ENCODE data around the gene ZNF700. TPM values are rescaled to one million over a fixed set of nuclear protein-coding genes. Genes with fewer than 3 reads are reported as not detected.
A peak's percentile ranks its signal among the peaks of the same experiment; 100 is the strongest.
"Not testable (repeated sequence)": the region's sequence is repeated elsewhere in the genome, so short reads cannot be mapped to it uniquely, and the experiment has no call there.

ZNF700 gene
- 10 to 100 TPM in 2 of 4 donors, 1 to 10 TPM in 2; 6.4 to 13.9 (median 9.9) TPM for total RNA-seq

DNA sequence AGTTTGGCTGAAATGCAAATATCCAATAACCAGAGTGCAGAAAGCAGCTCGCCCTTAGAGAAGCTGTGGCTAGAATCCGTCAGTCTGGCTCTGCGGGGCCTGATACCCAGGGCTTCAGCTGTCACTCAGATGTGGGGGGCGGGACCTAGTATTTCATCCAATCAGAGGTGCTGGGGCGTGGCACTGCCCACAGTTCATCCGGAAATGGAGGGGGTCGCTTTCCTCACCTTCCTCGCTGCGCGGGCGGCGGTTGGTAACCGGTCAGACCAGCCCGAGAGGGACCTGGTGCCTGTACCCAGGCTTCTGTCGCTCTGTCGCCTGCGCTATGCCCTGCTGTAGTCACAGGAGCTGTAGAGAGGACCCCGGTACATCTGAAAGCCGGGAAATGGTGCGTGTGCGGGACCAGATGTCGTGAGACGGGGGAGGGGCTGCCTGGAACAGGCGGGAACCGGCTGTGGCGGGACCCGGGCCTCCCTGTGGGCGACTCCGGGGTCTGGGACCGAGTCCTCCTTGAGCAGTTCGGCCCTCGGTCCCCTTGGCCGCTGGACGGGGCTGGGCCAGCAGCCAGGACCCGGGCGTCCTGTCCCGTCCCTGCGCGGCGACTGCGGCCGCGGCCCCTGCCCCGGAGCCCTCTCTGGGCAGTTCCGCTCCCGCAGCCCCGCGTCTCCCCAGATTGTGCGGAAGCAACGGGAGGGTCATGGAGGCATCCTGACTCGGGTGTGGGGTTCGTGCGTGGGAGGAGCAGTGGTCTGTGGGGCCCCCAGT lies at the start of gene ZNF700:
Gene ZNF700, plus strand, starts transcription at position 222 of the 765 bp plus-strand sequence. Its CDS starts 104 bp downstream, at position 326.
- Histone ChIP-seq H3K4me1 (peaks cover 10 to 47% (median 15%) of the 10 kb centered on the region in 3 donors), H3K27ac (peak within 1 kb of the TSS; percentile 94 to 99 (median 96)), H3K9me3 (no peaks in the 10 kb centered on the region), H3K36me3 (peaks cover 0 to 11% (median 0%) of the 10 kb centered on the region in 3 donors), H3K4me3 (peak within 1 kb of the TSS; percentile 78 to 98 (median 94)), H3K27me3 (no peaks in the 10 kb centered on the region)
- peak; percentile 79 for DNase-seq
- 0 to 6% methylated on average over 3 to 10 of the region's 53 CpGs for WGBS, 2 donors
- peak in 3 of 4 donors; percentile 50 to 76 (median 75) for TF ChIP-seq POLR2A (IDR thresholded peaks at IDR 0.05)
- TF ChIP-seq, protein P1, sequence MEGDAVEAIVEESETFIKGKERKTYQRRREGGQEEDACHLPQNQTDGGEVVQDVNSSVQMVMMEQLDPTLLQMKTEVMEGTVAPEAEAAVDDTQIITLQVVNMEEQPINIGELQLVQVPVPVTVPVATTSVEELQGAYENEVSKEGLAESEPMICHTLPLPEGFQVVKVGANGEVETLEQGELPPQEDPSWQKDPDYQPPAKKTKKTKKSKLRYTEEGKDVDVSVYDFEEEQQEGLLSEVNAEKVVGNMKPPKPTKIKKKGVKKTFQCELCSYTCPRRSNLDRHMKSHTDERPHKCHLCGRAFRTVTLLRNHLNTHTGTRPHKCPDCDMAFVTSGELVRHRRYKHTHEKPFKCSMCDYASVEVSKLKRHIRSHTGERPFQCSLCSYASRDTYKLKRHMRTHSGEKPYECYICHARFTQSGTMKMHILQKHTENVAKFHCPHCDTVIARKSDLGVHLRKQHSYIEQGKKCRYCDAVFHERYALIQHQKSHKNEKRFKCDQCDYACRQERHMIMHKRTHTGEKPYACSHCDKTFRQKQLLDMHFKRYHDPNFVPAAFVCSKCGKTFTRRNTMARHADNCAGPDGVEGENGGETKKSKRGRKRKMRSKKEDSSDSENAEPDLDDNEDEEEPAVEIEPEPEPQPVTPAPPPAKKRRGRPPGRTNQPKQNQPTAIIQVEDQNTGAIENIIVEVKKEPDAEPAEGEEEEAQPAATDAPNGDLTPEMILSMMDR (IDR thresholded peaks at IDR 0.05): no peak
- intact Hi-C loops (cut with DNase I): loop anchor here (5.0 kb wide), 1 partner anchor 62 kb away; no protein-coding TSS in a partner anchor

DNA sequence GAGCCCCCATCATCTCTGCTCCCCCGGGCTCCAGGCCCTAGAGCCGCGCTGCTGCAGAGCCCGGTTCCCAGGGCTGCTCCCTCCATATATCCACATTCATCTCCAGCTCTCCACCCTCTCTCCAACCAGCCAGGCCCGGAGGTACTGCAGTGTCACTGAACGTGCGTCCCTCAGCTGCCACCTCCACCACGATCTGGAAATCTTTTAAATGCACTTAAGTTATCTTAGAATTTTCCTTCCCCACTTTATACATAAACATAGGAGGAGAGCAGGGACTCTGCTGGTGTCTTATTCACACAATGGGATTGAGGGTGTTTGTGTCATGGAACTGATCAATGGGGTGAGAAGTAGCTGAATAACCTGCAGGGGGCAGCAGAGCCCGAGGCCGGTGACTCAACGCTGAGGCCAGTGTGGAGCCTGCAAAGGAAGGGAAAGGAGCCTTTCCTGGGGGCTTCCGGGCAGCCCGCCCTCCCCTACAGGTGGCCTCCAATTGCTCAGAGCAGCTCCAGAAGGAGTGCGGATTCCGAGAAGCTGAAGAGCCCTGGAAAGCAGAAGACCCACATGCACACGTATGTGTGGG lies 45.1 kb upstream of the ZNF700 start:
- intact Hi-C loops (cut with DNase I): not testable (repeated sequence)

DNA sequence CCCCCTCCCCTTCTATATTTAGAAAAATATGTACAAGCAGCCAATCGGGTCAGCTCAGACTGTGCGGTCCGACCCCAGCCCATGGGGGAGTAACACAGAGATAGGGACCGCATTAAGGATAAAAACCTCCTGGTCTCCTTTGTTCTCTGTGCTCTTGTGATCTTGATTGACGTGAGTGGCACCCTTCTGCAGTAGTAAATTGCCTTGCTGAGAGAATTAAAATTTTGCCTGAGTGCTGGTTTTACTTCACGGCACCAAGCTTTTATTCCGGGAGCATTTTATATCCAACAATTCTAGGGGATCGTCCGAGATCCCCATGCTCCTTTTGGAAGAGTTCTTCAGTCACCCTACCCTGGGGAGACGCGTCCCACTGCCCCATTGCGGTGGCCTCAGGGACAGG lies 44.3 kb upstream of the ZNF700 start:
- no peak overlapping the region for H3K4me3 ChIP-seq
- H3K27me3 ChIP-seq: peaks cover 0 to 6% (median 0%) of the 10 kb centered on the region in 4 donors
- H3K27ac ChIP-seq: no peak overlapping the region
- TF ChIP-seq, protein P1 (IDR thresholded peaks at IDR 0.05): no peak
- TF ChIP-seq POLR2A (IDR thresholded peaks at IDR 0.05): no peak
- DNase-seq: no peak
- H3K4me1 ChIP-seq: peaks cover 0 to 5% (median 0%) of the 10 kb centered on the region in 3 donors
- H3K36me3 ChIP-seq: no peaks in the 10 kb centered on the region
- WGBS, 2 donors: 94 to 96% methylated on average over 8 to 12 of the region's 12 CpGs
- intact Hi-C loops (cut with DNase I): no loop called here
- peaks cover 0 to 14% (median 0%) of the 10 kb centered on the region in 3 donors for H3K9me3 ChIP-seq

More for the DNA sequence above, 45.1 kb upstream of the ZNF700 start:
- H3K9me3 ChIP-seq: peaks cover 0 to 14% (median 0%) of the 10 kb centered on the region in 3 donors
- not testable (repeated sequence) for DNase-seq, H3K36me3 ChIP-seq, H3K27me3 ChIP-seq, H3K4me3 ChIP-seq, H3K4me1 ChIP-seq, H3K27ac ChIP-seq
- 79 to 83% methylated on average over 9 to 13 of the region's 16 CpGs for WGBS, 2 donors

DNA sequence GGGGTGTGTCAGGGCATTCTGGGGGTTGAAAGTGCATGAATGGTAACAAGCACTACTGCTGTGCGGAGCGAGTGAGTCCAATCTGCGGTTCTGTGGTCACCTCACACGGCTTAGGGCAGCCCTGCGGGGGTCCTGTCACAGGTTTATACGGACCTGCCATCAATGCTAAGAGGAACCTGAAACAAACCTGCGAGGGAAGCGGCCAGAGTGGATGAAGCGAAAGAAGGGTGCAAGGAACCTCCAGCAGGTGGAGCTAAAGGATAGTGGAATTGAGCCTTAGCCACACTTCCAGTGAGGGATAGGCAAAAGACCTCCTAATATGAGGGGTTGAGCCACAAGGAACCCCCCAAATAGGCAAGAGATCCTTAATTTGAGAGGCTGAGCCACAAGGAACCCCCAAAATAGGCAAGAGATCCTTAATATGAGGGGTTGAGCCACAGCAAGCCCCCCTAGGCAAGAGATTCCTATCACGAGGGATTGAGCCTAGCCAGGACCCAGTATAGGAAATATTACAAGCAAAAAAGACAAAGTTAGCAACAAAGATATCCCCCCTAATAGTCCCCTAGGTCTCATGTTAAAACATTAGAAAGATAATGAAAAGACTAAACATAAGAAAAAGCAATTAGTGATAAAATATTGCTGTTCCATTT lies 43.6 kb upstream of the ZNF700 start:
- TF ChIP-seq, protein P1 (IDR thresholded peaks at IDR 0.05): peak; percentile 43 to 75 (median 64)
- no peak for TF ChIP-seq POLR2A (IDR thresholded peaks at IDR 0.05)
- Histone ChIP-seq H3K36me3 (no peaks in the 10 kb centered on the region), H3K4me3 (no peak overlapping the region), H3K27ac (no peak overlapping the region), H3K9me3 (peaks cover 0 to 15% (median 0%) of the 10 kb centered on the region in 3 donors), H3K4me1 (peaks cover 0 to 5% (median 0%) of the 10 kb centered on the region in 3 donors), H3K27me3 (peaks cover 0 to 6% (median 0%) of the 10 kb centered on the region in 4 donors)
- 17 to 25% methylated on average over 10 of the region's 10 CpGs for WGBS, 2 donors
- no peak for DNase-seq
- intact Hi-C loops (cut with DNase I): no loop called here

DNA sequence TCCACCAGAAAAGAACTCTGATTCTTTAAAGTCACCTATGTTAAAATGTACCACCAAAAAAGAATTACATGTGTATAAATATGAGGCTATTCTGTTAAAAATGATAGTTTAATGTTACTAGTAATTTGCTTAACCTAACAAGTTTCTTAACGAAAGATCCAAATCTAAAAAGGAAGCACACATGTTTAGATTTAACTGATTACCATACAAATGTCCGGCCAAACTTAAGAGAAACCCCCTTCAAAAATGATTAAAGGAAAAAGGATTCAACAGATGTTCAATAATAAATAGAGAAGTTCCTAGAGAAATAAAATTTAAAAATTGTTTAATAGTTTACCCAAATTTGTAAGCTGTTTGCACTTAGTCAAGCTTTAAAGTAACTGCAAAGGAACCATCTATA lies 42.3 kb upstream of the ZNF700 start:
- H3K4me3 ChIP-seq: no peak overlapping the region
- H3K36me3 ChIP-seq: no peaks in the 10 kb centered on the region
- DNase-seq: no peak
- H3K4me1 ChIP-seq: peaks cover 0 to 11% (median 0%) of the 10 kb centered on the region in 3 donors
- H3K27me3 ChIP-seq: peaks cover 0 to 6% (median 0%) of the 10 kb centered on the region in 4 donors
- intact Hi-C loops (cut with DNase I): no loop called here
- TF ChIP-seq, protein P1 (IDR thresholded peaks at IDR 0.05): no peak
- no peak for TF ChIP-seq POLR2A (IDR thresholded peaks at IDR 0.05)
- 43 to 55% methylated on average over 2 of the region's 2 CpGs for WGBS, 2 donors
- no peak overlapping the region for H3K27ac ChIP-seq
- H3K9me3 ChIP-seq: peaks cover 0 to 25% (median 0%) of the 10 kb centered on the region in 3 donors
